Epithelial cell of esophagus (primary cell): Measurements from ENCODE around the gene TMC5.
"Not testable (repeated sequence)": the region's sequence is repeated elsewhere in the genome, so short reads cannot be mapped to it uniquely, and the experiment has no call there.

Experiments used
- DNase-seq: peaks from one replicate; pipeline ENCODE4 v3.0.0; 2010; ENCODE audit warnings: low read depth
- H3K4me3 ChIP-seq: 2 replicates; pipeline ENCODE4 v1.5.1; 2011; ENCODE audit warnings: mild to moderate bottlenecking, low read length, control low read depth
- CTCF ChIP-seq: IDR thresholded peaks from 2 replicates; pipeline ENCODE4 v1.5.1; 2011; ENCODE audit warnings: low read depth, mild to moderate bottlenecking, low read length, control low read depth, inconsistent platforms; ENCODE audit not compliant: insufficient read depth; ENCODE audit errors: missing control alignments

The TMC5 gene

GRCh38 chr16:19417640-19418039, at the start of gene TMC5:
Gene TMC5, plus strand, starts transcription at chr16:19417883. Its CDS starts 22,156 bp downstream, at chr16:19440039.
- no peak for DNase-seq
- TF ChIP-seq CTCF: no peak
- H3K4me3 ChIP-seq: no peak within 1 kb of the TSS

- not testable (repeated sequence) for DNase-seq, H3K4me3 ChIP-seq
Measured at GRCh38 chr16:19372541-19372940, 45.1 kb upstream of the TMC5 start.

- no peak overlapping the region for H3K4me3 ChIP-seq
- no peak for DNase-seq
- no peak for TF ChIP-seq CTCF
Measured at GRCh38 chr16:19374402-19374801, 43.3 kb upstream of the TMC5 start.

- no peak overlapping the region for H3K4me3 ChIP-seq
- peak; percentile 56 for DNase-seq
- TF ChIP-seq CTCF: peak; percentile 96
Measured at GRCh38 chr16:19375561-19376158, 42.0 kb upstream of the TMC5 start.

GRCh38 chr16:19377864-19378263, 39.8 kb upstream of the TMC5 start:
- no peak overlapping the region for H3K4me3 ChIP-seq
- no peak for TF ChIP-seq CTCF
- DNase-seq: no peak

- DNase-seq: no peak
- no peak overlapping the region for H3K4me3 ChIP-seq
- no peak for TF ChIP-seq CTCF
Measured at GRCh38 chr16:19378511-19378910, 39.2 kb upstream of the TMC5 start.

GRCh38 chr16:19379838-19380237, 37.8 kb upstream of the TMC5 start:
- no peak for DNase-seq
- no peak overlapping the region for H3K4me3 ChIP-seq
- TF ChIP-seq CTCF: no peak
